GM20431 (cell line): Measurements from ENCODE around the gene DHRS3.

ENCODE experiments used
- in situ Hi-C: fragments of 300-500 bp; cut with MseI, MboI; formaldehyde crosslinking; loops from one replicate; pipeline ENCODE4 v1.15.0; 2020; ENCODE audit warnings: low sequenced_read_pairs; ENCODE audit not compliant: unreplicated experiment

The DHRS3 gene

DNA sequence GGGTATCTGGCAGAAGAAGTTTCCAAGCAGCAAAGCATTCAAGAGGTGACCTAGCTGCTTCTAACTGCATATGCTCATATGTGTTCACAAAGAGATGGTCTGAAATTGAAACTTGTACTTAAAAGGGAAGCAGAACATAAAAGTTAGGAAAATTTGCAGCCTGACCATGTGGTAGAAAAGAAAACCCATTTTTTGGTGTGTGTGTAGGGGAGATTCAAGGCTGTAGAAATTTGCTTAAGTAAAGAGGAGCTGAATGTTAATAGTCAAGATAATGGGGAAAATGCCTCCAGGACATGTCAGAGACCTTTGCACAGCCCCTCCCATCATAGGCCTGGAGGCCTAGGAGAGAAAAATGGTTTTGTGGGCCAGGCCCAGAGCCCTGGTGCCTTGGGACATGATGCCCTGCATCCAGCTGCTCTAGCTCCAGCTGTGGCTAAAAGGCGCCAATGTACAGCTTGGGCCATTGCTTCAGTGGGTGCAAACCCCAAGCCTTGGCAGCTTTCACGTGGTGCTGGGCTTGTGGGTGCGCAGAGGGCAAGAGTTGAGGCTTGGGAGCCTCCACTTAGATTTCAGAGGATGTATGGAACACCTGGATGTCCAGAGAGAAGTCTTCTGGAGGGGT lies 54.9 kb downstream of the DHRS3 start:
- in situ Hi-C loops, result no loop called here

DNA sequence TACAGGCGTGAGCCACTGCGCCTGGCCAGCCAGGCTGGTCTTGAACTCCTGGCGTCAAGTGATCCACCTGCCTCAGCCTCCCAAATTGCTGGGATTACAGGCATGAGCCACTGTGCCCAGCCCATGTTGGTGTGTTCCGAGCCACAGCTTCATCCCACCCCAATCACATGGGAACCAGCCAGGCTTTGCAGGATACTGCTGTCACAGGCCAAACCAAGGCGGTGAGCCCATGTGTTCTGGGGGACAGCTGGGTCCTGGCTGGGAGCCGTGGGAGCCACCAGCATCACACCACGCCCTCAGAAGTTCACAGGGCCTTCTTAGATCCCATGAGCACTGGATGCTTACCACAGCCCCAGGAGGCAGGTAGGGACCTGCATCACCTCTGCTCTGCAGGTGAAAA lies 56.9 kb downstream of the DHRS3 start:
- in situ Hi-C loops, result no loop called here

DNA sequence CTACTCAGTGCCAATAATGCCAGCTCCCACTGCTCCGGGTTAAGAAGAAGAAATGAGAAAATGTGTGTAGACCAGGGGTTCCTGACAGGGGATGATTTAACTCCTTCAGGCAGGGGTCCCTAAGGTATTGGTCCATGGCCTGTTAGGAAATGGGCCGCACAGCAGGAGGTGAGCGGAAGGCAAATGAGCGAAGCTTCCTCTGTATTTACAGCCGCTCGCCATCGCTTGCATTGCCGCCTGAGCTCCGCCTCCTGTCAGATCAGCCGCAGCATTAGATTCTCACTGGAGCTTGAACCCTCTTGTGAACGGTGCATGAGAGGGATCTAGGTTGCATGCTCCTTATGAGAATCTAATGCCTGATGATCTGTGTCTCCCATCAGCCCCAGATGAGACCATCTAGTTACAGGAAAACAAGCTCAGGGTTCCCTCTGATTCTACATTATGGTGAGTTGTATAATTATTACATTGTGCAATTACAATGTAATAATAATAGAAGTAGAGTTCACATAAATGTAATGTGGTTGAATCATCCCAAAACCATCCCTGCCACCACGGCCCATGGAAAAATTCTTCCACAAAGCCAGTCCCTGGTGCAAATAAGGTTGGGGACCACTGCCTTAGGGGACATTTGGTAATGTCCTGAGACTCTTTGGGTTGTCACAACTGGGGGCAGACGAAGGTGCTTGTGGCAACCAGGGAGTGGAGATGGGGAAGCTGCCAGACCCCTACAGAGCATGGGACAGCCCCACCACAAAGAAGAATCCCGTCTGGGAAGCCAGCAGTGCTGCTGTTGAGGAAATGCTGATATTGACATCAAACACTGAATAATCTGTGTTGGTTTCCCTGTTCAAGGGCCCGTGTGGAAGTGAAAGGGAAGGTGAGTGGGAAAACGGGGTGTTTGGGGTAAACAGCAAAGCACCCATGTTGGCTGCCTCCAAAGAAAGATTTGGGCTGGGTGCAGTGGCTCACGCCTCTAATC lies 60.8 kb downstream of the DHRS3 start:
- in situ Hi-C loops, result no loop called here

DNA sequence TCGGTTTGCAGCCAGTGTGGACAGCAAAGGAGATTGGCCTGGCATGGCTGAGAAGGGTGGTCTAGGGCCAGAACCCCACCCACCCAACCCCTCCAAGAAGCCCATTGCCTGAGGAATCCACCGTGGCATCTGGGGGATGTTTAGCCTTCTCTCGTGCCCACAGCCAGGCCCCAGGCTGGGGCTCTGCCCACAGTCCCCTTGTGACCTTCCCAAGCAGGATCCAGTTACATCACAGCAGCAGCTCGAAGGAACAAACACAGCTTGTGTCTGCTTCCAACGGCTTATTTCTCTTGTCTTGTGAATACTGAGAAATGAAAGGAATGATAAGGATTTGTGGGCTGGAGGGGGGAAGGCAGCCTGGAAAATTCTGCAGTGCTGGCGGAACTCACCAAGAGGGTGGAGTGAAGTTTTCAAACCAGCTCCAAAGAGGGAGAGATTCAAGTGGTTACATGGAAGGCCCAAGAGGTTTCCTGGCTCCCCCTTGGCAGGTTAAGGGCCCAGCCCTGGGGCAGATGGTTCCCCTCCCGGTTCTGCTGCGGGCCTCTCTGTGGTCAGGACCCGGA lies 61.6 kb downstream of the DHRS3 start:
- in situ Hi-C loops, result no loop called here

DNA sequence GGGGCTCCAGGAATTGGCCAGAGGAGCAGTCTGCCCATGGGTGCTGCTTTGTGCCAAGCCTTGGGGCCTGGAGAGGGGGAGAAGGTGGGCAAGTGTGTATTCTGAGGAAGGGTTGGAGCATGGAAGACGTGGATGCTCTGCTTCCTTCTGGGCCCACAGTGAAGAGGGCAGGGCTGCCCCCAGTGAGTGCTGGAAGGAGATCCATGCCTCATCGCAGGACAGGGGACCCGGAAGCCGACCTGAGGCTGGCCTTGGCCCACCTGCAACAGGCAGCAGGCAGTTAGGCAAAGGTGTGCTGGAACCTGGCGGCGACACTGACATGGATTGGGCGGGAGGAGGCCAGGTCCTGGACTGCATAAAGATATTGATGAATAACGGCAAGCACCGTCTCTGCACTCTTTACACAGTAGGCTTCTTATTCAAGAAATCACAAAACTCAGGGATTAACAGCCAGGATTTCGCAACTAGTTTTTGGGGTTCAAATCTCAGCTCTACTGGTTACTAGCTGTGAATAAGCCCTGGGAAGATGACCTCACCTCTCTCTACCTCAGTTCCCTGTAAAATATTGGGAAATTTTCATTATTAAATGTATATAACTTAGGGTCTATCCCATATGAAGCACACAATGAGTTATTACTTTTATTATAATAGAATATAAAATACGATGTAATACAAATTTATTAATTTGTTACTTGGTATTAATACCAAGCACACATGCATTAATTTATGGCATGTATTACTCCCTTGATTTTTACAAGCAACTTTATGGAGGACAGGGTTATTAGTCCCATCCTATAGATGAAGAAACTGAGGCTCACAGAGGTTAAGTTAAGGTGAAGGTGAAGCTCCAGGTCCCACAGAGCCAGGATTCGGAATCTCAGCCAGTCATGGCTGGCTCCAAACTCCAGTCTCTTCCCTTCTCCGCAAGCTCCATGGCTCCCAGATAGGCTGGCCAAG lies 62.3 kb downstream of the DHRS3 start:
- in situ Hi-C loops, result no loop called here

DNA sequence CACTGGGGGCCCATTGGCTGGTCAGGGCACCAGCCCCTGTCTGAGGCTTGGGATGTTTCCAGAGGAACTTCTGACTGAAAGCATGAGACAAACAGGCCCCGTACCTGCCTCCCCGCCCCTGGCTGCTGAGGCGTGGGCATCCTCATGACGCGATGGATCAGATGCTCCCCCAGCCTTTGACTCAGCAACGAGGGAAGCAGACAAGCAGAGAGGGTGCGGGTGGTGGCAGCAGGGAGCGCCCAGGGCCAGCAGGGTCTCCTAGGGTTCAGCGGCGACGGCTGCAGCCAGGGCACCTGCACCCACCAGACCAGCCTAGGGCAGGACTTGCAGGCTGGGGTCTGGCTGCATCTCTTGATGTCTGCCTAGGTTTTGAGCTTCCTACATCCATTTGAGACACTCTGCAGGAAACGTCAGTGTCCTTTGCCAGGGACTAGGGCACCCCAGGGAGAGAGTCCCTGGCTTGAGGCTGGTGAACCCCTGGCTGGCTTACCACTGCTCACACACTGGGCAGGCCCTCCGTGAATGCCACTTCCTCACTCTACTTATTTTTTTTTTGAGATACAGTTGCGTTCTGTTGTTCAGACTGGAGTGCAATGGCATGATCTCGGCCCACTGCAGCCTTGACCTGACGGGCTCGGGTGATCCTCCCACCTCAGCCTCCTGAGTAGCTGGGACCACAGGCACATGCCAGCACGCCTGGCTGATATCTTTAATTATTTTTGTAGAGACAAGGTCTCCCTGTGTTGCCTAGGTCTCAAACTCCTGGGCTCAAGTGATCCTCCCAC lies 63.3 kb downstream of the DHRS3 start:
- in situ Hi-C loops, result no loop called here

DNA sequence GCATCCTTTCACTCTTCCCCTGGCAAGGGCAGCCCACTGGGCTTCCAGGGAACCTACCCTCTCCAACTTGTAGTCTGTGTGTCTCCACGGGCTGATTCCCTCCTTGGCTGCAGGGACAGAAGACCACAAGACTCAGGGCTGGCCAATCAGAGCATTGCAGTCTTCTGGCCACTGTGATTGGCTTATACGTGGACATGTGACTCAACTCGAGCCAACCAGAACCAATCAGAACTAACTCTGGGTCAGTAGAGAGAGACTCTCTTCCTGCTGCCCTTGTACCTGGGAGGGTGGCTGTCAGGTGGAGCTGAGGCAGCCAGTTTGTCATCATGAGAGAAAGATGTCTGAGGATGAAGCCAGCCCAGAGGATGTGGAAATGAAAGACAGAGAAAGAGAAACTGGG lies 64.0 kb downstream of the DHRS3 start:
- in situ Hi-C loops, result no loop called here

DNA sequence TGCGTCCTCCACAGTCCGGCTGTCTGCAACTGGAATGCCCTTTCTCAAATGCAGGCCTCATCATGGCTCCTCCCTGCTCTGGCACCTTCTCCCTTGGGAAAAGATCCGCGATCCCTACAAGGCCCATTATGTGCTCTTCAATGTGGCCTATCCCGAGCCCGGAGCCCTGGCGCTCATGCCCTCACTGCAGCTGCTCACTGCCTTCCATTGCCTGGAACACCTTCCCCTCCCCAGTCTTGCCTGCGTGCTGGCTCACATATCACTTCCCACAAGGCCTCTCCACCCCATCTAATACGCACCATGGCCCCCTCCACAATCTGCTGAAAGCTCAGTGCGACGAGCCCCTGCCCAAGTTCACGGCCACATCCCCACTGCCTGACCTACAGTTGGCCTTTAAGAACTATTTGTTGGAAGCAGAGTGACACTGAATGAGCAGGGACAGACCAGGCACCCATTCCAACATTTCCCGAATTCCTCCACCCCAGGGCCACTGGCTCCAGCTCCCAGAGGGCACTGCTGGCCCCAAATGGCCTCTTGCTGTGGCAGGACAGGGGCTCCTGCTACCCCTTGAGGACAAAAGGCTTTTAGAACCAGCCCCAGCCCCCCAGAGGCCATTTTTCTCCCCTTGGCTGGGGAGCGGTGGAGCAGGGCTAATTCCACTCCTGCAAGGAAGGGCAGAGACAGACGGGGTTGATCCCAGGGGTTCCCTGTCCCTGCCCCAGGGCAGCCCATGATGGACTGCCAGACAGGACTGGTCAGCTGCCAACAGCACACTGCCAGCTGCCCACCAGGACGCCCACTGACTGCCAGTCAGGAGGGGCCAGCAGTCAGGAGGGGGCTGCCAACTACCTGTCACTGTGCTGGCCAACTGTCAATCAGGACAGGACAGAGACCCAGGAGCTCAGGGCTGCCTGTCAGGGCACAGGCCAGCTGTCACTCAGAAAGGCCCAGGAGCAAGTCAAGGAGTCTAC lies 64.8 kb downstream of the DHRS3 start:
- in situ Hi-C loops, result no loop called here

DNA sequence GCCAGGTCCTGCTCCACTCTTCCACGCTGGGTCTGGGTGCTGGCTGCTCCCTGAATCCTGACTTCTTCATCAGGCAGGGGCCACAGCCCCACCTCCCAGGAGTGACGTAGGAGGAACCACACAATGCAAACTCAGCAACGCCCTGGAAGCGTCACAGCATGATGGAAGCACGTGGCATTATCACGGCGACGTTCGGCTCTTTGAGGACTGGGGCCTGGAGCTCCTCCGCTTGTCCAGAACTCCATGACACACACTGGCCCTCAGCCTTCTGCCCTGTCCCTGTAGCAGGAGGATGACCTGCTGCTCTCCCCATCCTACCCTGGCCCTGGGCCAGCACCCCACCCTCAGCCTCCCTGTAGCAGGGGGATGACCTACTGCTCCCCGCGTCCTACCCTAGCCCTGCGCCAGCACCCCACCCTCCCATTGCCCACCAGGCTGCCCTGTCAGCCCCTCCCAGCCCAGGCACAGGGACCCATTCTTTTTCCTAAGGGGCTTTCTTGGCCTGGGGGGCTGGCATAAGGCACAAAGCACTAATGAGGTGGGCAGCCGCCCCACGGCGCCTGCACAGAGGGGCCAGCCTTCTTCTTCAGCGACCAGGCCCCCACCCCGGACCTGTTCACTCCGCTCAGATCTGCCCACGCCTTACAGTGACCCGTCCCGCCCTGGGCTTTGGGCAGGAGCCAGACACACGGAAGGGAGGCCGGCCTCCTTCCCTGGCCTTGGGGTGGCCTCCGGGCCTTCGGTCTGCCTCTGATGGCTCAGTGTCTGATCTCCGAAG lies 65.7 kb downstream of the DHRS3 start:
- in situ Hi-C loops, result no loop called here

DNA sequence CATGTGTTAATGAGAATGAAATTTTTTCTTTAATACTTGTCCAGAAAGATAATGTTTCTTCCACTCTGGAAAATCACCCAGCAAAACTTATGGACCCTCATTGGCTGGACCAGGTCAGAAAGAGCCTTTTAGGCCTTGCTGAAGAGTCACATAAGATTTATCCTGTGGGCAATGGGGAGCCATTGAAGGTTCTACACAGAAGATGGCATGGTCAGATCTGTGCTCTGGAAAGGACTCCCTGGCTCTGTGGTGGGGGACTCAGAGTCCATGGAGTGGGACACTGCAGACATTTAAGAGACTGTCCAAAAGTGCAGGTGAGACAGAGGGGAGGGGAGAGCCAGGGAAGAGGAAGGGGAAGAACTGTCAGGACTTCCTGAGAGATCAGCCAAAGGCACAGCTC lies 66.4 kb downstream of the DHRS3 start:
- in situ Hi-C loops, result no loop called here

DNA sequence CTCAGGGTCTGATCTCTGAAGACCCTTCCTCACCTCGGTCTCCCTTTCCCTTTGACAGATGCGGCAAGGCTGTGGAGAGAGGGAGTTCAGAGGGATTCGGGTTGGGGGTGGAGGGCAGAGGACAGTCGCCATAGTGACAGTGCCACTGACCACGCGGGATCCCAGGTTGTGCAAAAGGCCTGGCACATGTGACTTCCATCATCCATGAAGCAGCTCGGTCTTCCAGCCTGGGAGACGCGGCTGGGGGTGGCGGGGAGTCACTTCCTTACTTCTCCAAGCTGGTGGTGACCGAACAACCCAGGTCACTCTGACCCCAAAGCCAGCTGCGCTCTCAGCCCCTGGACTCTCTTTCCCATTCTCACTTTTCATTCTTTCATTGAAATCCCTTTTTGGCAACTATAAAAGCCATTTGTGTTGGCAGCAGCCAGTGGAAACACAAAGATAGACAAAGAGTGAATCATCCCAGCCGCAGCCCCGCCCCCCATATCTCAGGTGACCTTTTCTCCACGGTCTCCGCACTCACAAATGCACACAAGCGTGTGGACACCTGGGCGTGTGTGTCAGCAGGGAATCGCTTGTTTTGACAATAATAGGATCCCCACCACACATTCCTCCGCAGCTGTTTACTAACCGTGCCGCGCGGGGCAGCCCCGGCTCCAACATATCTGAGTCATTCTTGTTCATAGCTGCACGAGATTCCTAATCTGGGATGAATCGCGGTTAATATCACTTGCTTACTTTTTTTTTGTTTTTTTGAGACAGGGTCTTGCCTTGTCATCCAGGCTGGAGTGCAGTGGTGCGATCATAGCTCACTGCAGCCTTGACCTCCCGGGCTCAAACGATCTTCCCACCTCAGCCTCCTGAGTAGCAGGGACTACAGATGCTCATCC lies 68.3 kb downstream of the DHRS3 start:
- in situ Hi-C loops, result no loop called here

DNA sequence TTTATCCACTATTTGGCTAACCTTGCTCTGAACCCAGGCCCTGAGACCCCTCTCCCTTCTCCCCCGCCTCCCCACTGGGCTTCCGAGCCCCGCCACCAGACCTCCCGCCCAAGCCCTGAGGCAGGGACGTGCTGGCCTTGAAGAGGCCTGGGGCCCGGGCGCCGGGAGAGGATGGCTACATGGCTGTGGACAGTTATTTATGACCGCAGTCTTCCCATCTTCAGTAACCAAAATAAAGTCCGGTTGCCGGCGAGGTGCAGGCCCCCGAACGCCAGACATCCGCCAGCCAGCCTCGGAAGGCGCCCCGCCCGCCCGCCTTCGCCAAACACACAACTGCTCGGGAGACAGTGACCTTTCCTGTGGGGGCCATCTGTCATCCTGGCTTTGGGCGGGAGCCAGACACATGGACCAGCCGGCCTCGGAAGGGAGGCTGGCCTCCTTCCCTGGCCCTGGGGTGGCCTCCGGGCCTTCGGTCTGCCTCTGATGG lies 69.0 kb downstream of the DHRS3 start:
- in situ Hi-C loops, result no loop called here

DNA sequence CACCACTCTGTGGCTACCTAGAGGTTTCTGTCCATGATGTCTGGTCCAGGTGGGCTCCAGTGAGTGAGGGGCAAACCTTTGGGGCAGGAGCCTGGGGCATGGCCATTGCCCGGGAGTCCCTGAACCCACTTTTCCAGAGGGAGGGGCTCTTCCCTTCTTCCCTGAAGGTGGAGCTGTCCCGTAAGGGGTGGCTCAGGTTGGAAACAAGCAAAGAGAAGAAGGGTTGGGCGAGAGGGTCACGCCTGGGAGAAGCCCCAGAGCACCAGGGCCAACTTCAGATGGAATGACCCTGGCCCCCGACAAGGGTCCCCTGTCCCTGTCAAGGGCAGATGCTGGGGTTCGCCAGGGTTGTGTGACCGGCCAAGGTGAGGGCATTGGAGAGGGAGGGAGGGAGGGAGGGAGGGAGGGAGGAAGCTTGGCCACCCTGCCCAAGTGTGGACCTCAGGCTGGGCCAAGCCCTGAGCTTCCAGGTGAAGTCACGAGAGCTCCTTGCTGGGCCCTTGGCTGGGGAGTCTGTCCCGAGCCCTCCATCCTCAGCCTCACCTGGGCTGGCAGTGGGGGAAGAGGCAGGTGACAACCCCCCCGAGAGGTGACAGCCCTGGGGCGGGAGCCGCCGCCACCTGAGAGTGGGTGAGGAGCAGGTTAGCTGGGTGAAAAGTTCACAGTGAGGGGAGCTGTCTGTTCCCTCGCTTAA lies 69.6 kb downstream of the DHRS3 start:
- in situ Hi-C loops, result no loop called here

DNA sequence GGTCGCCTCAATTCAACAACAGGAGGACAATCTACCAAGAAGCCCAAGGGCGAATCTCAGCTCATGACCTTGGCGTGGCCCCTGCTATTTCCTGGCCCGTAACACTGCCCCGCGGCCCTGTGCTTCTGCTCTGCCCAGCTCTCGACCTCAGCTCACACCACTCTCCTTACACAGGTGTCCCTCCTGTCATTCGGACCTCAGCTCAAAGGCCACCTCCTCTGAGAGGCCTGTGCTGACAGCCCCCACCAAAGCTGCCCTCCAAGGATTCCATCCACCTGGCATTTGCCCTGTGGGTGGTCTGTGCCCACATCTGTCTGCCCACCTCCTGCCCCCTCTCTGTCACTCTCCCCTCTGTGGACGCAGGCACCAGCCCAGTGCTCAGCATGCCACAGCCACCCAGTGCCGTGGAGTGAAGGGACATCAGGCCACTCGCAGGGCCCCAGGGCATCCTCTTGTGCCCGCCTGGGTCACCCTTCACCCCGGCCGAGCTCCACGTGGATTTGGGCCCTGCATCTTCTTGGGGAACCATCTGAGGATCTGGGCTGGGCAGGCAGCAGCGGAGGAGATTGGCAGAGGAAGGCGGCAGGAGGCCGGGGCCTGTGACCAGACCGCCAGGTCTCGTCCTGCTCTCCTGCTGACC lies 70.3 kb downstream of the DHRS3 start:
- in situ Hi-C loops, result no loop called here
